CD4-positive, alpha-beta T cell treated with Interleukin-6 for 4 hours (primary cell): Measurements from ENCODE around the gene CCDC178.

Source experiments
- DNase-seq: peaks from one replicate; pipeline ENCODE4 v3.0.0-alpha.2; 2020; ENCODE audit warnings: mixed read lengths

CCDC178 gene

GRCh38 chr18:33113416-33113815 is 327.1 kb downstream of the CCDC178 start:
- DNase-seq: no peak

GRCh38 chr18:33107511-33107910 is 333.0 kb downstream of the CCDC178 start:
- DNase-seq: no peak

DNA sequence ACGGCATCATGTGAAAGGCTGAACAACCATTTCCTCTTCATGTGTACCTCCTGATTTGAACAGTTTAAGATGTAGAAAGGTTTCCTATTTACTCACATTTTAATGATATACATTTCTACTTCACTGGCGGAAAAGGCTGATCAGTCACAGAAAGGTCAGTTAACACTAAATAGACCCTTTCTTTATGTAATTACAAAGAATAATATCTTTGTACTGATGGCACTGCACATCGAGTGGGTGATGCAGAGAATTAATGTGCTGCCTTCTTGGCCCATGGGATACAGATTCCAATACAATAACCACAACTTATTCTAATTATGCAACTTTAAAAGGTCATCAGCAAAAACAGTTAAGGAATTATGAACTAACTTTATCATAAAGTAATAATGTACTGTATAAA is 339.2 kb downstream of the CCDC178 start:
- no peak for DNase-seq

DNA sequence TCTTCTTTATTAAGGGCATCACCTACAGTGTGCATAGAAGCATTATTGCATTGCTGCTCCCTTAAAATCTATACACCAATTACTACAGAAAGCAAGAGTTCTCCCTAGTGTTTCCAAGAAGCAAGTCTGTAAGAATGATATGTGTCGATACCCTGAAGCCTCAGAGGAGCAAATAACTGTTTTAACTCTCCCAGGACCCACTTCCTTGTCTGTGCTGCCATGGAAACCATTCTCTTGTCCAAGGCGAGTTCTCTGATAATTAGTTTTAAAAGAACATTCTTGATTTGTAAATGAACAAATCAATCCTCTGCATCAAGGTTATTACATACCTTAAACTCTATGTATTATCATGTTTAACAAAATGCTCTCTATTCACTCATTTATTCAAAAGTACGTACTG is 340.9 kb downstream of the CCDC178 start:
- no peak for DNase-seq

DNA sequence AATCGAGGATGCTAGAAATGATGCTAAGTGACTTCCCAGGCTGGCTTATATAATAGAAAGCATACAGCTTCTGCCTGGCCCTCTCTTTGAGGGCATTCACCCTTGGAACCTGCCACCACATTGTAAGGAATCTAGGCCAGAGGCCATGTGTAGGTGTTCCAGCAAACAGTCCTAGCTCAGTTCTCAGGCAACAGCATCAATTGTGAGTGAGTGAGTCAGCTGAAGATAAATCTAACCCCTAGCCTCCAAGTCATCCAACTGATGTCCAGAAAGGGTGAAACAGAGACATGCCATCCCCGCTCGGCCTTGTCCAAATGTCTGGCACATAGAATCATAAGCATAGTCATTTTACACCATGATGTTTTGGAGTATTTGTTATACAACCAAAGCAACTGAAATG is 343.4 kb downstream of the CCDC178 start:
- DNase-seq: no peak

GRCh38 chr18:33090461-33090860 is 350.1 kb downstream of the CCDC178 start:
- no peak for DNase-seq

- no peak for DNase-seq
These were observed 363.9 kb downstream of the CCDC178 start for GRCh38 chr18:33076601-33077000.

- no peak for DNase-seq
These were observed 366.4 kb downstream of the CCDC178 start for GRCh38 chr18:33074125-33074524.

DNA sequence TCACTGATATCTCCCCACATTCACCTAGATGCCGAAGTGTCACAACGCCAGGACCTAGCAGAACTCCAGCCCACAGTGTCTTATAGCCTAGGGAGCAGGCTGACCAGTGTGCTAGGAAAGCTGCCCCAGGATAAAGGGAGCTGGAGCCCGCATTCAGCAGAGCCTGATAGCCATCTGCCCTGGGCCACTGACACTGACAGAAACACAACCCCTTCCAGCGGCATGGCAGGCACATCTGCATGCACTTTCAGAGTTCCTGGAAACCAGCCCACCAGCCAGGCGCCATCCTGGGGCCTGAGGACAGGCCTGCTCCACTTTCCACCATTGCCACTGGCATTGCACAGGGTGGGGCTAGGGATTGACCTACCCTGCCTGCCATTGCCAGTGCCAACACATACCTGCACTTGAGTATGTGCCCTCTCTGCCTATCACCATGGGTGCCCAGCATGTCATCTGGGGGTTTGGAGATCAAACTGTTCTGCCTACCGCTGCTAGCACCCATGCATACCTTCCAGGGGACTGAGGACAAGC is 377.6 kb downstream of the CCDC178 start:
- DNase-seq: no peak

DNA sequence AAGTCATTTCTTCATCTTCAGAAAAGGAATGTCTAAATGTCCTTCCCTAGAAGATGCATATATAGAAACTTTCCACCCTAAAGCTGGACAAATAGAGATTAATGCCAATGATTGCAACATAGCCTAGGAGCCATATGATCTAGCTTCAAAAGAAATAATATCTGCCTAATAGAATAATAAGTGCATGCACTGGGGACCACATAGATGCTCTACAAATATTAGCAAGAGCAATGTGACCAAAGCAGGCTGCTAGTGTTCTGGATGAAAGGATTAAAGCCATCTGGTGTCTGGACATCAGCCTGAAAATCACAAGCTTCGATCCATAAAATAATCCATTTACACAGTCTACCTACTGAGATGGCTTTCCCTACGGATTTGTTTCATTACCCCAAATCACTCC is 387.6 kb downstream of the CCDC178 start:
- no peak for DNase-seq

DNA sequence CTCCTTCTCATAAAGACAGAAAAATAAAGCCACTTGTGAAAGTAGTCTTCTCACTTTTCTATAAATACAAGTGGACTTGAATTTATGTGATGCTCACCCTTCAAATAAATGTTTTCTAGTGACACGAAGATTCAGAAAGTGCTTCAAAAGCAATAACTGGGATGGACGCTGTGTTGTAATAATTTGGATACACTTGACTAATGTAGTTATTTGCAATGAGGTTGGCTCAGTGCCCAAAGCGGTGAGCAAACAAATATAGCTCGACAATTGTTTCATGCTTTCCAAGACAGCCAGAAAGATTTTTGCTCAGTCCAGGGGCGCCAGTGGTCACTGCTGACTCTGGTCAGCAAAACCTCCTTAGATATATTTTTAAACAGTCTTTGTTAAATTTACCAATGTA is 389.1 kb downstream of the CCDC178 start:
- DNase-seq: no peak

DNA sequence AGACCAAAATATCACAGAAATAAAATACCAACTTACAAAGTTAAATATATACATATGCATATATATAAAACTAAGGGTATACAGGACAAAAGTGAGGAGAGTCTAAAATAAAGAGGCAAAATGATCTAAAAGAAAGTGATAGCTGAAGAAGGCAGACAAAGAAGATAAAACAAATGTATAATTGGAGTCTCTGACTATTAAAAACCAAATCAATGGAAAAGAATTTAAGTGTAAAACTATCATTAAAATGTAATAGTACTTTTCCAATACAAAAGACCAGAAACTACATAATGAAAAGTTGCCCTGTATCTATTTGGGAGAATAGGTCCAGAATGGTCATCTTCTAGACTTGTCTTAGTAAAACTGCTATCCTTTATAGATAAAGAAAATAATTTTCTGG is 400.3 kb downstream of the CCDC178 start:
- DNase-seq: no peak

DNA sequence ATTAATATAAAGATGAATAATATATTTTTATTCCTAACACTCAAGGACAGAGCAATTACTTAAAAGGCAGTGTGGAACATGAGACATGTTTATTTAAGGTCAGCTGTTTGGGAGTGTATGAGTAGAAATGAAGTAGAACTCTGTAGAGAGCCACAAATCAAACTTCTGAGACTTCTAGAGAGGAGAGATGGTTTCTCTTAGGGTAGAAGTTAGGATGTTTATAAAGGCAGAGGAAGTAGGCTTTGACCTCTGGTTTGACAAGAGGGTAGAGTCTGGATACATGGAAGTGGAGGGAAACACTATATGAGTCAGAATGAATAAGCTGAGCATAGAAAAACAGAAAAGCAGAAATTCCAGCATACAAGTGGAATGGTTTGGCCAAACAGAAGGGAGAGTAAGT is 405.6 kb downstream of the CCDC178 start:
- no peak for DNase-seq

DNA sequence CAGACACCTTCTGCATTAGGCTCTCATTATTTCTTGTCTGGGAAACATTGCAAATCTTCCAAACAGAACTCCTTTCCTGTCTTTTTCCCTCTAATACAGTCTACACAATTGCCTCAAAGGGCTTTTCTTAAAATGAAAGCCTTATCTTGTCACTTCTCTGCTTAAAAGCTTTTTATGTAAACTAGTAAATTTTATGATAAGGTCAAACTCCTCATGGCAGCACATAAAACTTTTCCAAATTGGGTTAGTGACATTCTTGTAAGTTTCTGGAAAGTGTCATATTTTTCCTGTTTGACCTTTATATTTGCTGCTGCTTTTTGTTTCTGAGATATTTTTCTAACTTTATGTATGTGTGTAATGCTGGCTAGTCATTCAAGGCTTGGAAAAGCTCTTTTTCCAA is 406.3 kb downstream of the CCDC178 start:
- DNase-seq: no peak

DNA sequence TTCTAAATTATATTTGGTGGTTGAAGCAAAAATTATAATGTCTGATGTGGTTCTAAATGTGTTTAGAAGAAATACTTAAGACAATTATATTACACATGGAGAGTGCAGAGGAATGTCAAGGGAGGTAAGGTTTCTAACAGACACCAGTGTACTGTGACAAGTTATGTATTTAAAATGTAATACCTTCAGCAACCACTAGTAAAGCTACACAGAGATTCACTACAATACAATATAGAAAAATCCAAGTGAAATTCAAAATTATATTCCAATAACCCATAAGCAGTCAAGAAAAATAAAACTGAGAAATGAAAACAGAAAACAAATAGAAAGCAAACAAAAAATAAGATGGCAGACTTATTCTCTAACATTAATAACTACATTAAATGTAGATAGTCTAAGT is 418.2 kb downstream of the CCDC178 start:
- no peak for DNase-seq

DNA sequence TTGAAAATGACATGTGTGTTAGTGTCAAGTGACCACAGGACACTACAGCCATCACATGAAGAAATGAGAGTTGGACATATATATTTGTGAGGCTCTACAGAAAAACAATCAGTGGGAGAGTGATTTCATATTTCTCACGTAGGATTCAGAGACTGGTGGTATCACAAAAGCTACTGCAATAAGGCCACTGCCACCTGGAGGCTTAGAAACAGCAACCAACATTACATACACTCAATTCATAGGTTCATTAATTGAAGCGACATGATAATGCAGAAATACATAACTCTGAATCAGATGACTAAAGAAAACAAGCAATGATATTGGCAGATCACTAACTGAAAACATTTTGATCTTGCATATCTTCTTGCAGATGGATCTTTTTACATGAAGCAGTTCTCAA is 419.6 kb downstream of the CCDC178 start:
- no peak for DNase-seq

DNA sequence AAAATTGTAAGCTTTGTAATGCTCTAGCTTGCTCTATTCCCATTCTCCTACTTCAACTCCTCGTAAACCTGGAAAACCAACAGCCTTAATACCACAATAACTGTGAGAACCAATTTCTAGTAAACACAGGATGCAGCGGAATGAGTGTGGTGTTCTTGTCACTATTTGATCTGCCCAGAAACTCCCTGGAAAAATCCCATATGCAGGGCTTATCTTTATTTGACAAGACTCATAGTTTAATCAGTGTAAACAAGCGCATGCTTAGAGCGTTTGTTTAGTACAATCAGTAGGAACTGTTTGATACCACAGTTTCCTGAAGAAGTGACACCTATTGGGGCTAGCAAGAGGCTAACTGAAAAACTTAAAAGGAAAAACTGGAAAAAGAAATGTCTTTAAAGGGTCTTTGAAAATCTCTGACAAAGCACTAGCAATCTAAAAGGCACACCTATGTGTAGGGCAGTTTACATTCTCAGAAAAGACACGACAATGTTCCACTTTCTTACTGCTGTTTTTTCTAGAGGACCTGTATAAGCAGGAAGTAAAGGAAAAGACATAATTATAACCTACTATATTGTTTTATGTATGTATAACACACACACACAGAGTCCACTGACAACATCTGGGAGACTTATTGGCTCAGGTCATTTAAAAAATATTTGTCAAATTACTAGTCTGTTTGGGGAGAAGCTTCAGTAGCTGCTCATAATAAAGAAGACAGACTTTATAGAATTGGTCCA is 426.3 kb downstream of the CCDC178 start:
- no peak for DNase-seq

GRCh38 chr18:33010149-33010548 is 430.4 kb downstream of the CCDC178 start:
- DNase-seq: no peak

DNA sequence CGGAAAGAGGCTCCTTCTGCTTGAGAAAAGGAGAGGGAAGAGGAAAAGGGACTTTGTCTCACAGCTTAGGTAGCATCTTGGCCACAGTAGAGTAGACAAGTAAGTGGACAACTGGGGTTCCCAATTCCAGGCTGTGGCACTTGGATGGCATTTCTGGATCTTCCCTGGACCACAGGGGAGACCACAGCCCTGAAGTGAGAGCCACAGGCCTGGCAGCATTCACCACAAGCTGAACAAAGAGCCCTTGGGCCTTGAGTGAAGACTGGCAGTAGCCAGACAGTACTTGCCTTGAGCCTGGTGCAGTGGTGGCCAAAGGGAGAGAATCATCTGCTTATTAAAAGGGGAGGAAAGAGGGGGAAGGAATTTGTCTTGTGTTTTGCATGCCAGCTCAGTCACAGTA is 441.6 kb downstream of the CCDC178 start:
- DNase-seq: no peak

- DNase-seq: no peak
These were observed 442.2 kb downstream of the CCDC178 start for GRCh38 chr18:32998285-32998684.

DNA sequence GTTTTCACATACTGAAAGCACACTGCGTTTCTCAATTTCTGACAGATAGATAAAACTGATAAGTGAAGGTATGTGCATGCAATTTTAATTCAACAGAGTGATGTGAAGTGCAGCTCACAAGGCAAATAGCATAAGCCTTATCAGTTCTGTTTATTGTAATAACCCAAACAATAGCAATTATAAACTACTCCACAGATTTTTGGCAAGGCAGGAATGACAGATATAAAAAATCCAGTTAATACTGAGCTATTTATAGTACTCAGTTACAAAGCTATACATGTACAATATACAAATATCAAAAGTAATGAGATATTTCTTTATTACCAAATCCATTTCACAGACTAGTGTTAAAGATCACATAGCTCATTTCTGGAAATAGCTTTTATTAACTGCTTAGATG is 456.8 kb downstream of the CCDC178 start:
- DNase-seq: no peak

- DNase-seq: no peak
These were observed 459.6 kb downstream of the CCDC178 start for GRCh38 chr18:32980896-32981295.

DNA sequence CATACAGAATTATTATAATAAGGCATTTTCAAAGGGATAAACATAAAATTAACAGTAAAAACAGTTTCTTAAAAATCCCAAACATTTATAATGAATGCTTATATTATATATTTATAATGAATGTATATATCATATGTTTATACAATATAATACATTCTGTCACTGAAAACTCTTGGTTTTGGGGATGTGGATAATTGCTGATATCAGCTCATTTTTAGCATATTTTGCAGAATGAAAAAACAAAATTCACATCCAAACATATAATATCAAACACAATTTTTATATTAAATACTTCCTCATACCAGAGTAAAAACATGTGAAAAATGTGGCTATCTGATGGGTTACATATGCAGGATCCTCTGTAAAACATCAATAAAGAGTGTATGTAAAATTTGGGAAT is 465.0 kb downstream of the CCDC178 start:
- DNase-seq: no peak

DNA sequence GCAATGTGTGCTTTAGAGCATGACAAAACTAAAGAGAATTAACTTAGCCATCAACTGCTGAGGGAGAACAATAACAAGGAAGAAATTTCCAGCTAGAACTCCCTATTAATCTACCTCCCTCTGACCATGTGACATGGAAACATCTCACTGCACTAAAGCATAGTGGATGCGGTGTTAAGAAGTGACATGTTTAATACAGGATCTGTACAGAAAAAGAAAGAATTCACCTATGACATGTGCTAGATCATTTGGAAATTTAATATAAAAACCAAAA is 465.4 kb downstream of the CCDC178 start:
- no peak for DNase-seq

DNA sequence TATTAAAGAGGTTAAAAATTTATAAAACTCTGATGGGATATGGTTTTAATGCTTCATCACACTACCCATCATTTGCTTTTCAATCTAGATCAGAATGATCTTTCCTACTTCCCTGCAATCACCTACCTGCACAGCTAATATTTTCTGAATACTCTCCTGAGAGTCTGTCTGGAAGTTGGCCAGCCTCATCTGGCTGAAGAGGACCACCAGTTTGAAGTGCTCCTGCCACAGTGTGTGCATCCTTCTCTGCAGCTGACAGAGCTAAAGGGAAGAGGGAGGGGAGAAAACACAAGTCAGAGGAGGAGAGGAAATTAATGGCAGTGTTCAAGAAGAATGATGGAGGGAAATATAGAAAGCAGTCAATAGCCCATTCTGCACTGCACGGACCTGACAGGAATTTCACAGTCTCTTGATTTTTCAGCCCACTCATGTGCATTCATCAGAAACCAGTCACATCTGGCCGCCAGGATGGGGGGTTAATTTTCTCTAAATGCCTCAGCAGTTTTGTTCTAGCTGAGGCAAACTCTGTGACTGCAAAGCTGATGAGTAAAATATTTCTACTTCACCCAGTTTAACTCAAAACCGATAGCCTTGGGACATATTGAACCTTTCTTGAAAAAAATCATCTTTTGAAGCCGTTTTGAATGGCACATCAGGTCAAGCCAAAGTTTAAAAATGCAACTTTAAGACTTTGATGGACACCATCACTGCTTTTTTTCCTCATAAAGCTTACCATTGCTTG is 465.9 kb downstream of the CCDC178 start:
- no peak for DNase-seq
